HG03066 (cell line): ENCODE results near the gene PRAMEF12.
"Not testable (repeated sequence)": the region's sequence is repeated elsewhere in the genome, so short reads cannot be mapped to it uniquely, and the experiment has no call there.

Source experiments
- ATAC-seq: cut with Tn5 transposase; IDR thresholded peaks from one replicate; pipeline ENCODE4 v1.9.1; 2021; ENCODE audit warnings: low read depth; ENCODE audit not compliant: unreplicated experiment

PRAMEF12 gene

DNA sequence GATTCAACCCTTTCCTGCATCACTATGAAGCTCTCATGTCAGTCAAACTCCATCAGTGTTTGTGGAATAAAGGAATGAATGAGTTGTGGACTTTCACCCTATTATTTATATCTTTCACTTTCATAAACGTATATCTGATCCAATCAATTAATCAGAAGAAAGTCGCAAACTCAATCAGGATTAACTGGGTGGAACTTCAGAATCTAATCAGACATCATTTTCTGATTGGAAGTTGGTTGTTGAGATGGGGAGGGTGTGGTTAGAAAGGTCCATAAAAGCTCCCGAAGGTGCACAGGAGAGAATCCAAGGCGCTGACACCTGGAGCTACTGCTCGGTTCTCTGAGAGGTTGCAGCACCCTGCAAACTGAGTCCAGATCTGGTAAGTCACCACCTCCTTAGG lies at the start of gene PRAMEF12:
PRAMEF12 (plus strand) TSS at position 301 of the 400 bp plus-strand sequence. CDS start 1,130 bp downstream, outside the sequence.
- ATAC-seq, result no peak

- no peak for ATAC-seq
These were observed 45.1 kb upstream of the PRAMEF12 start for GRCh38 chr1:12728391-12728790.

DNA sequence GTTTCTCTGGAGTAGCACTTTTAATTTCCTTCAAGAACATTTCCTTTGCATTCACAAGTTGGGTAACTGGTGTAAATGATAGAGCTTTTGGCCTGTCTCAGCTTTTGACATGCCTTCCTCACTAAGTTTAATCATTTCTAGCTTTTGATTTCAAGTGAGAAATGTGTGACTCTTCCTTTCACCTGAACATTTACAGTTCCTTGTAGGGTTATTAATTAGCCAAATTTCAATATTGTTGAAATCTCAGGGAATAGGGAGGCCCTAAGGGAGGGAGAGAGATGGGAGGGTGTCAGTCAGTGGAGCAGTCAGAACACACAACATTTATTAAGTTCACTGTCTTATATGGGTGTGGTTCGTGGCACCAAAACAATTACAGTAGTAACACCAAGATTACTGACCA lies 43.4 kb upstream of the PRAMEF12 start:
- ATAC-seq, result no peak

GRCh38 chr1:12731084-12731483 lies 42.5 kb upstream of the PRAMEF12 start:
- not testable (repeated sequence) for ATAC-seq

DNA sequence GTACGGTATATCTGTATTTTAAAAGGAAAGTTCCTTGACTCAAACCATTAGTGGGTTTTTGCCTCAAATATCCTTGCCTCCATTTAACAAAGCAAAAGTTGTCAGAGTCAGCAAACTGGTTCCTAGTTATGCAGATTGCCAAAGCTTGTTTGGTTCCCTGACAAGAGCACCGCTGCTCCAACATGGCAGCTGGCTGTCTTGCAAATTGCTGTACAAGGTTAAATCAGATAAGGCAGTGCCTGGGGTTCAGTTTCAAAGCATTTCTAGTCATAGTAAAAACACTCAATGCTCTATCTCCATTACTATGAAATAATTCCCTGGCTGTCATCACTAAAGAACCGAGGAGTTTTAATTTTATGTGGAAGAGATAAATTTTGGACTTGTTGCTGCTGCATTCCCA lies 38.9 kb upstream of the PRAMEF12 start:
- ATAC-seq, result no peak

- no peak for ATAC-seq
These were observed 34.6 kb upstream of the PRAMEF12 start for GRCh38 chr1:12738934-12739333.

DNA sequence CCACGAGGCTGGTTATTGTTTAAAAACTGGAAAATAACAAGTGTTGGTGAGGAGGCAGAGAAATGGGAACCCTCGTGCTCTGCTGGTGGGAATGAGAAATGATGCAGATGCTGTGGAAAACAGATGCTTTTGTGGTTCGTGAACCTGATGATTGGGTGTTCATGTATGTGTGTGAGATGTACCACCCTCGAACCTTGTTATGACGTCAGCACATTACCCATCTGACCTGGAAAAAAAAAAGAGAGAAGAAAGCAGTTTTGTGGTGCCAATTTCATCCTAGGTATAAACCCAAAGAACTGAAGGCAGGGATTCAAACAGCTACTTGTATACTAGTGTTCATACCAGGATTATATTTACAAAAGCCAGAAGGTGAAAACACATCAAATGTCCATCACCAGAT lies 33.9 kb upstream of the PRAMEF12 start:
- ATAC-seq, result no peak

GRCh38 chr1:12741946-12742345 lies 31.6 kb upstream of the PRAMEF12 start:
- no peak for ATAC-seq

GRCh38 chr1:12745126-12745991 lies 28.2 kb upstream of the PRAMEF12 start:
- no peak for ATAC-seq

- ATAC-seq, result no peak
These were observed 27.6 kb upstream of the PRAMEF12 start, which contains the start of gene CFAP107 for GRCh38 chr1:12745992-12746323. CFAP107 (plus strand) TSS chr1:12746200; CDS start chr1:12746431, 231 bp downstream.

GRCh38 chr1:12748778-12749355 lies 24.7 kb upstream of the PRAMEF12 start:
- no peak for ATAC-seq

- no peak for ATAC-seq
These were observed 18.8 kb upstream of the PRAMEF12 start for GRCh38 chr1:12754738-12755137.

GRCh38 chr1:12756273-12756672 lies 17.3 kb upstream of the PRAMEF12 start:
- no peak for ATAC-seq

DNA sequence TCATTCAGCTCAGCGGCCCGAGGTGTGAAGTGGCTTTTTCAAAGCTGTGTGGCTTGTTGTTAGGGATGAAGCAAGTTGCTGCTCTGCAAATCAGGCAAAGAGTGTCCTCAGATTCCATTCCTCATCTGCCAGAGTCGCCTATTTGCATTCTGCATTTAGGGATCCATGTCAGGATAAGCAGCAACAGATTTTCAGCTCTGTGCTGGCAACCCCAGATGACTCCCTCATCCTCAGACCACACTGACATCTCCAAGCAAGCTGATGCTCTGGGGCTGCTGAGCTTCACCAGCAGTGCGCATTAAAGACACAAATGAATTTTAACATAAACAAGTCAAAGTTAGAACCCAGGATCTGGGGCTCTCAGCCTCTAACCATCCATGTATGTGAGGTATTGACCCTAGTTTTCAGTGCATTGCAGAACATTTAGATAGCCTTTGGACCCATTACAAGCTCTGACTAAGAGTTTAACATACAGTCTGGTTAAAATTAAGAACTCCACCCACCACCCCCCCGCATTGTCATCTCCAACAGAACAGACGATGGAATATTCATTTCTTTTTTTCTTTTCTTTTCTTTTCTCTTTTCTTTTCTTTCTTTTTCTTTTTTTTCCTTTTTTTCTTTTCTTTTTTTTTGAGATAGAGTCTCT lies 16.6 kb upstream of the PRAMEF12 start:
- no peak for ATAC-seq

GRCh38 chr1:12757836-12758235 lies 15.7 kb upstream of the PRAMEF12 start:
- ATAC-seq, result no peak

DNA sequence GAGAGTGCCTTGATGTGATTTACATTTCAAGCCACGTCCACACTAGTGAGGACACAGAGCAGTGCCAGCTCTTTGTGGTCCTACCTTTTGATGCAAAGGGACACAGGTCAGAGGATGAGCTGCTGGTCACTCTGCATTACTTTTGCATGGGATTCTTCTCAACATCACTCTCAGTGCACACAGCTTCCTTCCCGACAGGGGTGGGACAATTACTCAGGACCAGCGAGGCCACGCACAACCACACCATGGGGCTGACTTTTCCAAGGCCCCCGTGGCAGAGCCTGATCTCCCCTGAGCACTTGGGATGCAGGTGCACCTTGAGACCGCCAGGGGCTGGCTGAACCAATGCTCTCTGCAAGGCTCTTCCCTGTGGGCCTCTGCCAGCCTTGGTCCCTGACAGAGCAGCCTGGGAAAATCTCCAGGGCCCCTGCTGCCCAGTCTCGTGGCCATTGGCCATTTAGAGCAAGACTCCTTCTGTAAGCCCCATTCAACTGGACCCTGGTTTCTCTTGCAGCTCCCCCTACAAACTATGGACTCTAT lies 13.2 kb upstream of the PRAMEF12 start:
- no peak for ATAC-seq

DNA sequence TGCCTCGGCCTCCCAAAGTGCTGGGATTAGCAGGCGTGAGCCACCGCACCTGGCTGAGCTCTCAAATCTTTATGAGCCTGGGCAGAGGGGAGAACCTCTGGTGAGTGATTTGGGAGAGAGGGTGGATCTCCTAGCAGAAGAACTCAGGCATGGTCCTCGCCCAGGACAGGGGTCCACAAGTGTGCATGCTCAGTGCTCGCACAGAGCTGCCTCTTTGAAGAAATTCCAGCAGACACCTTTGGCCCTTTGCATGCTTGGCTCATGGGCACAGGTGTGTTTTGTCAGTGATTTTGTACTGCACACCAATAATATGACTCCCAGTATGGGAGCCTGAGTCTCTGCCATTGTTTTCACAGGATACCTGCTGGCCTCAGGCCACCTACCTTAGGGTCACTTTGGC lies 11.8 kb upstream of the PRAMEF12 start:
- no peak for ATAC-seq

DNA sequence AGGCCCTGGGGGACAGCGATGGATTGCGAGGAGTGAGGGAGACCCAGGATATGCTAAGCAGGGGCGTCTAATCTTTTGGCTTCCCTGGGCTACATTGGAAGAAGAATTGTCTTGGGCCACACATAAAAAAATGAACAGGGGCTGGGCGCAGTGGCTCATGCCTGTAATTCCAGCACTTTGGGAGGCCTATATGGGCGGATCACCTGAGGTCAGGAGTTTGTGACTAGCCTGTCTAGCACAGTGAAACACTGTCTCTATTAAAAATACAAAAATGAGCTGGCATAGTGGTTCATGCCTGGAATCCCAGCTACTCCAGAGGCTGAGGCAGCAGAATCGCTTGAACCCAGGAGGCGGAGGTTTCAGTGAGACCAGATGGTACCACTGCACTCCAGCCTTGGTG lies 10.8 kb upstream of the PRAMEF12 start:
- ATAC-seq, result no peak

DNA sequence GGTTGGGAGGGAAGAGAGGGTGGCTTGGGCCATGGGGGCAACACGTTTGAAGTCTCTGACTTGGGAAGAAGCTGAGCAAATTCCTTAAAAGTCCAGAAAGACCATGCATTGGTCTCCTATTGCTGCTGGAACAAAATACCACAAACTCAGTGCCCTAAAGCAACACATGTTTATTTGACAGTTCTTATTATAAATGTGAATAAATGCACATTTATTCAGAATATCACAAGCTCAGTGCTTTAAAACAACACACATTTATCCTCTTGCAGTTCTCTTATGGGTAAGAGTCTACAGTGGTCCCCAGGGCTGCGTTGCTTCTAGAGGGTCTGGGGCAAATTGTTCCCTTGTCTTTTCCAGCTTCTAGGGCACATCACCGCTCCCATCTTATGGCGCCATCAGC lies 10.1 kb upstream of the PRAMEF12 start:
- ATAC-seq, result no peak

GRCh38 chr1:12764016-12764415 lies 9.5 kb upstream of the PRAMEF12 start:
- ATAC-seq, result no peak

DNA sequence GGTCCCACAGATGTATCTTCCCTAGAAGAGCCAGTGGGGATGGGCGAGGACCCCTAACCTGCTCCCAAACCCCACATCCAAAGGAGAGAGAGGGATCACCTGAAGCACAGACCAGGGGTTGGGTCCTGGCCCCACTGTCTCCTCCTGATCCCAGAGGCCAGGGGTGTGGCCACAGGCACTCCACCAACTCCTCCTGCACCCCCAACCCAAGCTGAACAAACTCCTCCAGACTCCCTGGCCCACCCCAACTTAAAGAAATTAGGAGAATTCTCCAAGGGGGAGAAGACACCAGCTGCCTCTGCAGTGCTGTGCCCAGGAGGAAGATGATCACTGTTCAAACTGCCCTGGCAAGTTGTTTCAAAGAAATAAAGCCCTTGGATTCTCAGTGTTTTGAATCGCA lies 4.5 kb upstream of the PRAMEF12 start:
- ATAC-seq, result no peak
